CD4-positive, alpha-beta memory T cell (primary cell): ENCODE data around the gene LRRC4B. TPM values are rescaled to one million over a fixed set of nuclear protein-coding genes. Genes with fewer than 3 reads are reported as not detected.

Experiments
- CTCF ChIA-PET: fragments of 350-600 bp; sonication (Branson Sonifier 250); formaldehyde crosslinking; loops from one replicate; lab custom pipeline; 2021; ENCODE audit warnings: inconsistent platforms; ENCODE audit not compliant: partially characterized antibody; lab: Charles Lee
- POLR2A ChIA-PET: fragments of 350-600 bp; sonication (Branson Sonifier 250); formaldehyde crosslinking; loops from one replicate; lab custom pipeline; 2021; ENCODE audit not compliant: partially characterized antibody; lab: Charles Lee
- DNase-seq, 5 donors: peaks; one replicate each; pipeline versions ENCODE4 v3.0.0 to v3.0.0-alpha.2; 2020 to 2022; ENCODE audit warnings: mixed read lengths in 1 of 5
- H3K27ac ChIP-seq: one replicate; pipeline ENCODE4 v1.7.0; 2013; ENCODE audit warnings: low read depth, low read length
- H3K27me3 ChIP-seq: 2 replicates; pipeline ENCODE4 v1.7.0; 2013; ENCODE audit warnings: mild to moderate bottlenecking, low read length, moderate library complexity; ENCODE audit not compliant: insufficient read depth
- H3K36me3 ChIP-seq: 2 replicates; pipeline ENCODE4 v1.7.0; 2013; ENCODE audit warnings: mild to moderate bottlenecking, low read length, moderate library complexity; ENCODE audit not compliant: insufficient read depth
- H3K4me1 ChIP-seq: 2 replicates; pipeline ENCODE4 v1.7.0; 2013; ENCODE audit warnings: mild to moderate bottlenecking, low read length, moderate library complexity; ENCODE audit not compliant: insufficient read depth
- H3K4me3 ChIP-seq, 2 donors: one replicate each; pipeline ENCODE4 v1.7.0; 2013; ENCODE audit warnings: low read length in 2 of 2, mild to moderate bottlenecking in 1 of 2
- H3K9me3 ChIP-seq, 2 donors: one replicate each; pipeline ENCODE4 v1.7.0; 2013; ENCODE audit warnings: low read length in 2 of 2, control low read depth in 1 of 2; ENCODE audit not compliant: control insufficient read depth in 1 of 2
- H3K27ac Mint-ChIP-seq, 7 donors: one replicate each; pipeline ENCODE4 v1.8.0; 2020 to 2021; ENCODE audit warnings: mixed read lengths in 7 of 7, mild to moderate bottlenecking in 6 of 7, inconsistent platforms in 3 of 7, moderate library complexity in 3 of 7
- H3K27me3 Mint-ChIP-seq, 2 donors: one replicate each; pipeline ENCODE4 v1.8.0; 2020 to 2021; ENCODE audit warnings: mixed read lengths in 2 of 2
- H3K36me3 Mint-ChIP-seq, 2 donors: one replicate each; pipeline ENCODE4 v1.8.0; 2020 to 2021; ENCODE audit warnings: mixed read lengths in 2 of 2, inconsistent platforms in 1 of 2, mild to moderate bottlenecking in 1 of 2
- H3K4me1 Mint-ChIP-seq, 4 donors: one replicate each; pipeline ENCODE4 v1.8.0; 2020 to 2021; ENCODE audit warnings: mixed read lengths in 4 of 4, mild to moderate bottlenecking in 1 of 4
- H3K4me3 Mint-ChIP-seq, 8 donors: one replicate each; pipeline ENCODE4 v1.8.0; 2020 to 2021; ENCODE audit warnings: mixed read lengths in 8 of 8, mild to moderate bottlenecking in 7 of 8, moderate library complexity in 6 of 8, inconsistent platforms in 3 of 8
- H3K9me3 Mint-ChIP-seq, 8 donors: one replicate each; pipeline ENCODE4 v1.8.0; 2020 to 2021; ENCODE audit warnings: mixed read lengths in 8 of 8, mild to moderate bottlenecking in 5 of 8, inconsistent platforms in 3 of 8, moderate library complexity in 1 of 8
- intact Hi-C: fragments of 100-400 bp; cut with micrococcal nuclease; formaldehyde crosslinking; loops from one replicate; pipeline ENCODE4 v1.15.1; 2023
- polyA plus RNA-seq, 2 donors: library from polyadenylated mRNA; unstranded; fragments of 300-500 nt; fragmentation: Illumina TruSeq; gene quantifications; one replicate each; pipeline ENCODE4 v1.2.3, GENCODE V29; 2021
- total RNA-seq, 2 experiments: library from RNA; stranded (reverse); gene quantifications; one replicate each; pipeline ENCODE4 v1.2.3, GENCODE V29; 2021

Gene LRRC4B
- total and polyA plus RNA-seq, 4 experiments from 2014 or later, result 0.08 TPM; not detected in 3

DNA sequence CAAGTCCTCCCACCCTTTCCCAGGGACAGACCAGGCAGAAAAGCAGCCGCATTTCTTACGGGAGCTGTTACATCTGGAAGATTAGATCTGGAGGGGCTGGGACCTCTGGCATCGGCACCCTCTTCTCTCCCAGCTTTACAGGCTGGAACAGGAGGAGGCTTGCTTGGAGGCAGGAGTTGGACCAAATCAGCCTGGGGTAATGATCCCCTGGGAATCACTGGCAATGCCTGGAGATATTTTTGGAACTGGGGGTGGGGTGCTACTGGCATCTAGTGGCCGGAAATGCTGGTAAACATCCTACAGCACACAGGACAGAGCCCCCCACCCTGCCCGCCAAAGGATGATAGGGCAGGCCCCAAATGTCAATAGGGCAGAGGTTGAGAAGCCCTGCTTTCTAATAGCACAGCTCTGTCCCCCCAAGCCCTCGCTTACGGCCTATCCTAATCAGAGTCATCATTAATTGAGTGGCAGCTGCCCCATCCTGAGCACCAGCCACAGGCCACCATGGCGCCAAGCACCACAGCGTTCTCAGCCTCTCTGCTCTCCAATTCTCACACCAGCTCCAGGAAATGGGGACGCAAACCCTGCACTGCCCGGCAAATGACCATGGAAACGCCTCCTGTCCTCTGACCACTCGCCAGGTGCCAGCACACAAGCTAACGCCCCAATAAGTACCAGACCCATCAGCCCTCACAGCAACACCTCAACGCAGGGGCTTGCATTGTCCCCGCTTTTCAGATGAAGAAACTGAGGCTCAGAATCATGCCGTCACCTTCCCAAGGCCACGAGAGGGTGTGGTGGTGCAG is 20.6 kb downstream of the LRRC4B start:
- no peaks in the 10 kb centered on the region for H3K9me3 ChIP-seq
- Mint-ChIP-seq H3K4me1 (peaks cover 0 to 2% (median under 1%) of the 10 kb centered on the region in 4 donors), H3K27me3 (peaks cover 19 to 27% of the 10 kb centered on the region in 2 donors), H3K36me3 (no peaks in the 10 kb centered on the region), H3K27ac (no peak overlapping the region), H3K9me3 (no peaks in the 10 kb centered on the region), H3K4me3 (no peak overlapping the region)
- H3K27me3 ChIP-seq, result peaks cover 2% of the 10 kb centered on the region
- no peak for DNase-seq
- no peak overlapping the region for H3K4me3 ChIP-seq
- ChIA-PET CTCF (no interaction called here), POLR2A (no interaction called here)
- intact Hi-C loops, result no loop called here
- H3K36me3 ChIP-seq, result no peaks in the 10 kb centered on the region
- H3K27ac ChIP-seq, result no peak overlapping the region
- H3K4me1 ChIP-seq, result no peaks in the 10 kb centered on the region

GRCh38 chr19:50546527-50547221 is 21.6 kb downstream of the LRRC4B start:
- POLR2A ChIA-PET, result no interaction called here
- no peaks in the 10 kb centered on the region for H3K27me3 ChIP-seq
- Mint-ChIP-seq H3K9me3 (no peaks in the 10 kb centered on the region), H3K27ac (no peak overlapping the region), H3K27me3 (peaks cover 15 to 25% of the 10 kb centered on the region in 2 donors), H3K4me3 (no peak overlapping the region), H3K36me3 (no peaks in the 10 kb centered on the region), H3K4me1 (peaks cover 0 to 2% (median under 1%) of the 10 kb centered on the region in 4 donors)
- H3K27ac ChIP-seq, result no peak overlapping the region
- H3K4me1 ChIP-seq, result no peaks in the 10 kb centered on the region
- H3K9me3 ChIP-seq, result no peaks in the 10 kb centered on the region
- no peak for DNase-seq
- no peak overlapping the region for H3K4me3 ChIP-seq
- CTCF ChIA-PET, result no interaction called here
- no peaks in the 10 kb centered on the region for H3K36me3 ChIP-seq
- intact Hi-C loops, result no loop called here

- DNase-seq, result no peak
- Mint-ChIP-seq H3K4me3 (no peak overlapping the region), H3K9me3 (no peaks in the 10 kb centered on the region), H3K4me1 (no peaks in the 10 kb centered on the region), H3K36me3 (no peaks in the 10 kb centered on the region), H3K27ac (peak overlapping the region in 1 of 7 donors; percentile 47), H3K27me3 (peaks cover 0 to 14% of the 10 kb centered on the region in 2 donors)
- no peak overlapping the region for H3K27ac ChIP-seq
- no peaks in the 10 kb centered on the region for H3K27me3 ChIP-seq
- intact Hi-C loops, result no loop called here
- H3K36me3 ChIP-seq, result no peaks in the 10 kb centered on the region
- CTCF ChIA-PET, result interaction anchor here (0.7 to 1.7 kb wide), 2 partner anchors 14 to 56 kb away, joined by 4 to 5 read pairs; no protein-coding TSS in a partner anchor
- H3K9me3 ChIP-seq, result no peaks in the 10 kb centered on the region
- no peaks in the 10 kb centered on the region for H3K4me1 ChIP-seq
- no peak overlapping the region for H3K4me3 ChIP-seq
- POLR2A ChIA-PET, result no interaction called here
These were observed 25.3 kb downstream of the LRRC4B start for GRCh38 chr19:50542943-50543342.

- no peaks in the 10 kb centered on the region for H3K4me1 Mint-ChIP-seq
- H3K4me3 ChIP-seq, result no peak overlapping the region
- no peak overlapping the region for H3K27ac Mint-ChIP-seq
- no peaks in the 10 kb centered on the region for H3K27me3 ChIP-seq
- intact Hi-C loops, result loop anchor here (1.0 kb wide), 1 partner anchor 385 kb away; no protein-coding TSS in a partner anchor
- CTCF ChIA-PET, result interaction anchor here (0.8 to 2.7 kb wide), 11 partner anchors 10 to 384 kb away, joined by 3 to 19 read pairs (median 5); no protein-coding TSS in a partner anchor
- H3K36me3 ChIP-seq, result no peaks in the 10 kb centered on the region
- peak in 4 of 5 donors; percentile 26 to 35 (median 30) for DNase-seq
- H3K9me3 ChIP-seq, result no peaks in the 10 kb centered on the region
- H3K36me3 Mint-ChIP-seq, result no peaks in the 10 kb centered on the region
- H3K9me3 Mint-ChIP-seq, result peaks cover 0 to 10% (median 8%) of the 10 kb centered on the region in 8 donors
- H3K4me3 Mint-ChIP-seq, result no peak overlapping the region
- H3K27me3 Mint-ChIP-seq, result peaks cover 11 to 23% of the 10 kb centered on the region in 2 donors
- POLR2A ChIA-PET, result no interaction called here
- H3K27ac ChIP-seq, result no peak overlapping the region
- no peaks in the 10 kb centered on the region for H3K4me1 ChIP-seq
These were observed 30.4 kb downstream of the LRRC4B start for GRCh38 chr19:50537769-50538230.

DNA sequence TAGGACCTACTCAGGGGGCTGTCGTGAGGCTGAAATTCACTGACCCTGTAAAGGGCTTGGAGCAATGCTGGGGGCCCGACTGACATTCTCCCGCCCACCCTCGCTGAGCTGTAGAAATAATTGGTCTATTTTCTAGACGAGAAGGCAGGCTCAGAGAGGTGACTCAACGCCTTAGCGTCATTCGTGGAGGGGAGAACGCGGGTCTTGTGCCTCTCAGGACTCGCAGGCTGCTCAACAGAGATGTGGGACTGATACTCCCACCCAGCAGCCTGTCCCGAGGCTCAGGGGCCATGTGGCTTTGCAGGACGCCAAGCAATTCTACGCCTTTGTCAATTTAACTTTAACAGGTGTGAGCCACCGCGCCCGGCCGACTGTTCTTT is 30.9 kb downstream of the LRRC4B start:
- no peak overlapping the region for H3K4me3 Mint-ChIP-seq
- CTCF ChIA-PET, result interaction anchor here (1.1 to 2.7 kb wide), 7 partner anchors 18 to 385 kb away, joined by 3 to 19 read pairs (median 3); no protein-coding TSS in a partner anchor

DNA sequence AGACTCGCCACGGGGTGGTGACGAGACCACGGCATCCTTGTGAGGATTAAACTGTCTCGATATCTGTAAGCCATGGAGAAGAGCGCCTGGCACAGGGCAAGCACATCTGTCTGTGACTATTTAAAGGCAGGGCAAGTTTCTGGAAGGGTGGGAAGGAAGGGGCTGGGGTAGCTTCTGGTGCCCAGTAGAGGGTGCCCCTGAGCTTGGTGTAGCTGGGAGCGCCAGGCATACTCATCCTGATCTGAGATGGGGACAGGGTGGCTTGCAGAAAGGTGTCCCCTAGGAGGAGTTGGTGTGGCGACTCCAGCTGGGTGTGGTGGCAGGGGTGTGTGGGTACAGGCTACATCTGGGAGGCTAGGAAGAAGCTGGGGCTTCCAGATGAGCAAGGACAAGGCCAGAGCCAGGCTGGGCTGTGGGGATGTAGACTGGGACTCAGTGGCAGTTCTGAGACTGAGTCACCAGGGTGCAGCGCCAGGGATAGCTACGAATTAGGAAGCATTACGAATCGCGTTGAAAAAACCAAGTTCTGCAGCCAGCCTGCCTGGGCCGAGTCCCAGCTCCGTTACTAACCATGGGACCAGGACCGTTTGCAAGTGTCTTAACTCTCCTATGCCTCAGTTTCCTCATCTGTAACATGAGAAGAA is 31.5 kb downstream of the LRRC4B start:
- H3K36me3 Mint-ChIP-seq, result no peaks in the 10 kb centered on the region
- Histone ChIP-seq H3K27ac (no peak overlapping the region), H3K4me3 (no peak overlapping the region), H3K9me3 (no peaks in the 10 kb centered on the region), H3K36me3 (no peaks in the 10 kb centered on the region), H3K27me3 (peaks cover 5% of the 10 kb centered on the region), H3K4me1 (no peaks in the 10 kb centered on the region)
- H3K27ac Mint-ChIP-seq, result no peak overlapping the region
- H3K4me1 Mint-ChIP-seq, result no peaks in the 10 kb centered on the region
- intact Hi-C loops, result loop anchor here (1.0 kb wide), 1 partner anchor 386 kb away; no protein-coding TSS in a partner anchor
- CTCF ChIA-PET, result interaction anchor here (1.2 to 2.7 kb wide), 4 partner anchors 18 to 385 kb away, joined by 3 to 19 read pairs (median 10); no protein-coding TSS in a partner anchor
- no peak for DNase-seq
- H3K9me3 Mint-ChIP-seq, result peaks cover 0 to 17% (median 13%) of the 10 kb centered on the region in 8 donors
- no peak overlapping the region for H3K4me3 Mint-ChIP-seq
- H3K27me3 Mint-ChIP-seq, result peaks cover 15 to 28% of the 10 kb centered on the region in 2 donors
- POLR2A ChIA-PET, result no interaction called here

More for the DNA sequence above, 30.9 kb downstream of the LRRC4B start:
- Mint-ChIP-seq H3K27ac (no peak overlapping the region), H3K4me1 (no peaks in the 10 kb centered on the region), H3K27me3 (peaks cover 14 to 28% of the 10 kb centered on the region in 2 donors), H3K9me3 (peaks cover 0 to 15% (median 12%) of the 10 kb centered on the region in 8 donors), H3K36me3 (no peaks in the 10 kb centered on the region)
- Histone ChIP-seq H3K9me3 (no peaks in the 10 kb centered on the region), H3K4me3 (no peak overlapping the region), H3K4me1 (no peaks in the 10 kb centered on the region), H3K36me3 (no peaks in the 10 kb centered on the region), H3K27me3 (peaks cover 4% of the 10 kb centered on the region), H3K27ac (no peak overlapping the region)
- DNase-seq, result no peak
- intact Hi-C loops, result loop anchor here (1.0 kb wide), 1 partner anchor 385 kb away; no protein-coding TSS in a partner anchor
- POLR2A ChIA-PET, result no interaction called here
